Uterus (tissue), 4 donors: Measurements from ENCODE around the gene ZFAND3. TPM values are rescaled to one million over a fixed set of nuclear protein-coding genes. Genes with fewer than 3 reads are reported as not detected.
"Not testable (repeated sequence)": the region's sequence is repeated elsewhere in the genome, so short reads cannot be mapped to it uniquely, and the experiment has no call there.

Experiments used
- DNase-seq, 2 donors: peaks; one replicate each; pipeline ENCODE4 v3.0.0-alpha.2; 2019 to 2020
- H3K27ac ChIP-seq, 2 donors: fragments of 200-600 bp; sonication (generic); 1 replicate in 1 of 2; 2 replicates in 1 of 2; pipeline ENCODE4 v1.5.1; 2016 to 2018
- H3K27me3 ChIP-seq, 2 donors: fragments of 200-600 bp; sonication (generic); one replicate each; pipeline ENCODE4 v1.5.1; 2018 to 2019; ENCODE audit warnings: control low read depth in 1 of 2
- H3K36me3 ChIP-seq, 2 donors: fragments of 200-600 bp; sonication (generic); one replicate each; pipeline ENCODE4 v1.5.1; 2019; ENCODE audit warnings: control low read depth in 1 of 2
- H3K4me1 ChIP-seq, 2 donors: fragments of 200-600 bp; sonication (generic); one replicate each; pipeline ENCODE4 v1.5.1; 2018 to 2019; ENCODE audit warnings: control low read depth in 1 of 2
- H3K4me3 ChIP-seq, 2 donors: fragments of 200-600 bp; sonication (generic); 1 replicate in 1 of 2; 2 replicates in 1 of 2; pipeline ENCODE4 v1.5.1; 2018 to 2019; ENCODE audit warnings: mild to moderate bottlenecking in 1 of 2
- H3K9me3 ChIP-seq, 2 donors: fragments of 200-600 bp; sonication (generic); one replicate each; pipeline ENCODE4 v1.5.1; 2019; ENCODE audit warnings: control low read depth in 1 of 2
- POLR2A ChIP-seq, 2 donors: fragments of 450-650 bp; IDR thresholded peaks; one replicate each; pipeline ENCODE4 v1.6.1; 2016; ENCODE audit warnings: antibody characterized with exemption in 2 of 2, mild to moderate bottlenecking in 1 of 2, moderate library complexity in 1 of 2
- intact Hi-C: fragments of 100-400 bp; cut with DNase I; formaldehyde crosslinking; loops from one replicate; pipeline ENCODE4 v1.15.1; 2023; ENCODE audit warnings: low total_unique reads
- total RNA-seq, 4 donors: library from RNA; depleted of rRNA in 3 of 4; stranded (reverse); fragments of >200 nt in 3 of 4; gene quantifications; one replicate each; pipeline versions ENCODE4 v1.1.0 to v1.2.4, GENCODE V29; 2014 to 2023
- TF ChIP-seq, protein P1 (sequence below), 4 experiments: fragments of 200-600 bp in 2 of 4; fragments of 450-650 bp in 2 of 4; sonication (generic) in 2 of 4; IDR thresholded peaks; one replicate each; pipeline ENCODE4 v1.5.1; 2016 to 2019; ENCODE audit warnings: antibody characterized with exemption in 4 of 4, mild to moderate bottlenecking in 2 of 4, moderate library complexity in 1 of 4
- donor health status: DM: yes; HTN: yes; CAD: no.

The ZFAND3 gene
- total RNA-seq, 4 donors from 2014 or later = 5.0 to 81.9 (median 54.6) TPM

GRCh38 chr6:37946057-37946456 lies 126.5 kb downstream of the ZFAND3 start:
- intact Hi-C loops = no loop called here

DNA sequence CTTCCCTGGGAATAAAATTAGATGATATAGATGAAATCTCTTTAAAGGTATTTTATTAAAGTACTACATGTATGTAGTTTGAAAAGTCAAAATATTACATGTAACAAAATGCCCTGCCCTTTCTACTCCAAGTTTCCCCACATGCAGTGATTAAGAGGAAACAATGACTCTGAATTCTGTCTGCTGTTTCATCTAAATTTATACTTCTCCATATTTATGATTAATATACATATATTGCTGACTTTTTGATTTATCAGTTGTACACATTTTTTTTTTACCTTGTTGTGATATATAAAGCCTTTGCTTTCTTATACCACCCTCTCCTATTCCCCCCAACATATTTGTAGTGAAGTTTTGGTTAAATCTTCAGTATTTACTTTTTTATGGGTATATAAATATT lies 127.9 kb downstream of the ZFAND3 start:
- Histone ChIP-seq H3K27me3 (no peaks in the 10 kb centered on the region), H3K4me1 (no peaks in the 10 kb centered on the region), H3K9me3 (no peaks in the 10 kb centered on the region), H3K36me3 (no peaks in the 10 kb centered on the region), H3K4me3 (no peak overlapping the region), H3K27ac (no peak overlapping the region)
- intact Hi-C loops = no loop called here
- DNase-seq = no peak
- TF ChIP-seq, protein P1, sequence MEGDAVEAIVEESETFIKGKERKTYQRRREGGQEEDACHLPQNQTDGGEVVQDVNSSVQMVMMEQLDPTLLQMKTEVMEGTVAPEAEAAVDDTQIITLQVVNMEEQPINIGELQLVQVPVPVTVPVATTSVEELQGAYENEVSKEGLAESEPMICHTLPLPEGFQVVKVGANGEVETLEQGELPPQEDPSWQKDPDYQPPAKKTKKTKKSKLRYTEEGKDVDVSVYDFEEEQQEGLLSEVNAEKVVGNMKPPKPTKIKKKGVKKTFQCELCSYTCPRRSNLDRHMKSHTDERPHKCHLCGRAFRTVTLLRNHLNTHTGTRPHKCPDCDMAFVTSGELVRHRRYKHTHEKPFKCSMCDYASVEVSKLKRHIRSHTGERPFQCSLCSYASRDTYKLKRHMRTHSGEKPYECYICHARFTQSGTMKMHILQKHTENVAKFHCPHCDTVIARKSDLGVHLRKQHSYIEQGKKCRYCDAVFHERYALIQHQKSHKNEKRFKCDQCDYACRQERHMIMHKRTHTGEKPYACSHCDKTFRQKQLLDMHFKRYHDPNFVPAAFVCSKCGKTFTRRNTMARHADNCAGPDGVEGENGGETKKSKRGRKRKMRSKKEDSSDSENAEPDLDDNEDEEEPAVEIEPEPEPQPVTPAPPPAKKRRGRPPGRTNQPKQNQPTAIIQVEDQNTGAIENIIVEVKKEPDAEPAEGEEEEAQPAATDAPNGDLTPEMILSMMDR (IDR thresholded peaks at IDR 0.05) = no peak
- TF ChIP-seq POLR2A (IDR thresholded peaks at IDR 0.05) = no peak

More at GRCh38 chr6:37946057-37946456, 126.5 kb downstream of the ZFAND3 start:
- Histone ChIP-seq H3K4me1 (no peaks in the 10 kb centered on the region), H3K9me3 (no peaks in the 10 kb centered on the region), H3K27me3 (no peaks in the 10 kb centered on the region), H3K36me3 (no peaks in the 10 kb centered on the region), H3K27ac (no peak overlapping the region), H3K4me3 (no peak overlapping the region)
- TF ChIP-seq POLR2A (IDR thresholded peaks at IDR 0.05) = no peak
- TF ChIP-seq, protein P1 (IDR thresholded peaks at IDR 0.05) = no peak
- no peak for DNase-seq

DNA sequence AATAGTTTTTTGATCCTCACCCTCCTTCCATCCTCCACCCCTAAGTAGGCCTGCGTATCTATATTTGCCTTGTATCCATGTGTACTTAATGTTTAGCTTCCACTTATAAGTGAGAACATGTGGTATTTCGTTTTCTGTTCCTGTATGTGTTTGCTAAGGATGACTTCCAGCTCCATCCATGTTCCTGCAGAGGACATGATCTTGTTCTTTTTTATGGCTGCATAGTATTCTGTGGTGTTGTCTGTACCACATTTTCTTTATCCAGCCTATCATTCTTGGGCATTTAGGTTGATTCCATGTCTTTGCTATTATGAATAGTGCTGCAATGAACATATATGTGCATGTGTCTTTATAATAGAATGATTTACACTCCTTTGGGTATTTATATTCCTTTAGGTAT lies 129.1 kb downstream of the ZFAND3 start:
- intact Hi-C loops, DNase-seq, H3K36me3 ChIP-seq, H3K27me3 ChIP-seq, H3K9me3 ChIP-seq, H3K4me1 ChIP-seq, H3K27ac ChIP-seq, H3K4me3 ChIP-seq: not testable (repeated sequence)

DNA sequence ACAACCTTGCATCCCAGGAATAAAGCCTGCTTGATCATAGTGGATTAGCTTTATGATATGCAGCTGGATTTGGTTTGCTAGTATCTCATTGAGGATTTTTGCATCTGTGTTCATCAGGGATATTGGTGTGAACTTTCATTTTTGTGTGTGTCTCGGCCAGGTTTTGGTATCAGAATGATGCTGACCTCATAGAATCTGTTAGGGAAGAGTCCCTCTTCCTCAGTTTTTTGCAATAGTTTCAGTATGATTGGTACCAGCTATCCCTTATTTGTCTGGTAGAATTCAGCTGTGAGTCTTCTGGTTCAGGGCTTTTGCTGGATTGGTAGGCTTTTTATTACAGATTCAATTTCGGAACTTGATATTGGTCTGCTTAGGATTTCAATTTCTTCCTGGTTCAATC lies 132.5 kb downstream of the ZFAND3 start:
- Histone ChIP-seq H3K4me1 (no peaks in the 10 kb centered on the region), H3K9me3 (no peaks in the 10 kb centered on the region), H3K27ac (no peak overlapping the region), H3K27me3 (no peaks in the 10 kb centered on the region), H3K36me3 (no peaks in the 10 kb centered on the region), H3K4me3 (no peak overlapping the region)
- TF ChIP-seq POLR2A (IDR thresholded peaks at IDR 0.05) = no peak
- intact Hi-C loops = no loop called here
- DNase-seq = no peak

- H3K4me1 ChIP-seq = no peaks in the 10 kb centered on the region
- no peak overlapping the region for H3K27ac ChIP-seq
- no peaks in the 10 kb centered on the region for H3K9me3 ChIP-seq
- no peaks in the 10 kb centered on the region for H3K27me3 ChIP-seq
- intact Hi-C loops = no loop called here
- no peak for DNase-seq
- H3K36me3 ChIP-seq = no peaks in the 10 kb centered on the region
- no peak overlapping the region for H3K4me3 ChIP-seq
- no peak for TF ChIP-seq POLR2A (IDR thresholded peaks at IDR 0.05)
Measured at GRCh38 chr6:37954791-37955190, 135.3 kb downstream of the ZFAND3 start.

DNA sequence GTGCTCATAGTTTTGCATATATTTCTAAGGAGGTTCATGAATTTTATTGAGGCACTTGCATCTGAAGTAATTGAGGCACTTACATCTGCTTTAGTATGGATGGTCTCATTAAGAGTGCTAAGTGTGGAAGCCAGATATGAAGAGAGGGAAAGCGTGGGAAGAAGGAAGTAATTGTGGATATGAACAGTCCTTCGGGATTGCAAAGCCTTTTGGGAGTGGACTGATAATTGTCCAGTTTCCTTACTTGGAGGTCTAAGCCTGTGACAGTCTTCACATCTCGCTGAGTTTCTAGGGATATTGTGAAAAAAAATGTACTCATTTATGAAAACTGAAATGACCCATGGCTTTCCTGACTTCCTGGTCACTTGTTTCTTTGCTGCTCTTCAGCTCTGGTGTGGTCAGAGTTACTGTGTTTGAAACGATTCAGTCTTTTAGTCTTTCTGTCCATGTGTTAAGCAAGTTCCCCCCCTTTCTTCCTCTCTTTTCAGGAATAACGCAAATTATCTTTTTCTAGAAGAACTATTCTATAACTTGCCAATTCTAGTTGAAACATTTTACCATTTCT lies 137.3 kb downstream of the ZFAND3 start:
- H3K9me3 ChIP-seq = no peaks in the 10 kb centered on the region
- no peak for DNase-seq
- TF ChIP-seq, protein P1 (IDR thresholded peaks at IDR 0.05) = no peak
- no peak for TF ChIP-seq POLR2A (IDR thresholded peaks at IDR 0.05)
- intact Hi-C loops = no loop called here
- no peaks in the 10 kb centered on the region for H3K4me1 ChIP-seq
- H3K27ac ChIP-seq = no peak overlapping the region
- no peak overlapping the region for H3K4me3 ChIP-seq
- H3K36me3 ChIP-seq = no peaks in the 10 kb centered on the region
- no peaks in the 10 kb centered on the region for H3K27me3 ChIP-seq

DNA sequence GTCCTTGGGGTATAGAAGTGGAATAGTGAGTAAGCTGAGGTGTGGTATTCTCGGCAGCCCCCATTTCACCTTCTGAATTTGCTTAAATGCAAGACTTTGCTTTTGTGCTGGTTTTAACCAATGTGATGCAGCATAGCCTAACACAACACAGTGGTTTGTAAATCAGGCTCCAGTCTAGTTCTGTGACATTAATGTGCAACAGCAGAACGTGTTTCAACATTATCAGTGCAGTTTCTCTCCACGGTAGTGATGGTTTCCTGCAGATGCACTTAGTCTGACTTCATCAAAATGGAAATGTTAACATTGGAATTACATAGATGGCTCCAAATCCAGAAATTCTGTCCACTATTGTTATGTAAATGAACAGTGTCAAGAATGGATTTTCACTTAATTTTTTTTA lies 139.5 kb downstream of the ZFAND3 start:
- TF ChIP-seq, protein P1 (IDR thresholded peaks at IDR 0.05) = no peak
- TF ChIP-seq POLR2A (IDR thresholded peaks at IDR 0.05) = no peak
- DNase-seq = no peak
- Histone ChIP-seq H3K27ac (no peak overlapping the region), H3K36me3 (no peaks in the 10 kb centered on the region), H3K4me3 (no peak overlapping the region), H3K27me3 (no peaks in the 10 kb centered on the region), H3K4me1 (no peaks in the 10 kb centered on the region), H3K9me3 (no peaks in the 10 kb centered on the region)
- intact Hi-C loops = no loop called here
